Body of pancreas (tissue), 4 donors: ENCODE measurements around the gene AFDN.

ENCODE experiments used
- CTCF ChIP-seq, 7 experiments: fragments of 450-650 bp in 4 of 7; fragments of 200-600 bp in 3 of 7; sonication (generic) in 3 of 7; IDR thresholded peaks; one replicate each; pipeline ENCODE4 v1.5.1; 2016 to 2019; ENCODE audit warnings: antibody characterized with exemption in 7 of 7
- POLR2A ChIP-seq, 3 donors: fragments of 450-650 bp; IDR thresholded peaks; one replicate each; pipeline ENCODE4 v1.6.1; 2016; ENCODE audit warnings: antibody characterized with exemption in 3 of 3, mild to moderate bottlenecking in 2 of 3

DNA sequence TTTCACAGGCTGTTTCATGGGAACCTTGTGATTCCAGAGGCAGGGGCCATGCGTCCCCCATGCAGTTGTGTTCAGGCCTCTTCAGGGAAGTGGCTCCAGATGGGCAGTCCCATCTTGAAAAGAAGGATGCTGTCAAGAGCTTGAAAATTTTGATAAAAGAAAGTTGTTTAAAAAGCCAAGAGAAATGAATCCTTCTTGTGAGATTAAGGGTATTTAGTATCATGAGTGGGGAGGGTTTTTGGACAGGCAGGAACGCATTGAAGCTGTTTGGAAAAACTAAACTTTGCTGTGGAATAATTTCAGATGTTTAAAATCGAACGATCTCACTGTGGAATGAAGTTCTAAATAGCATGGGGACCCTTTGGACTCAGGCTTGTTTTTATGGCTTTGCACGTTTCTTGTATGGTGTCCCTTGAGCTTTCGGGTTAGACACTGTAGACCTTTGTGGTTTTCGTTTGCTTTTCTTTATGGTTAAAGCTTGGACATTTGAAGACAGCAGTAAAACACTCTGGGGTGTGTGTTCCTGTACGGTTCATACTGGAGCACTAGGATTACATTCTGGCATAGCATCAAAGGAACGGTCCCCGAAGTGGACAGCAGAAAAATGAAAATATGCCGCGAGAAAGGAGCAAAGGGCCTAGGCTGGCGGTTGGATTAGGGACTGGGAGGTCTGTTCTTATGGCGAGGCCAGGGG is 188.9 kb downstream of the AFDN start:
- TF ChIP-seq CTCF (IDR thresholded peaks at IDR 0.05) = no peak
- TF ChIP-seq POLR2A (IDR thresholded peaks at IDR 0.05) = no peak
